ENCODE measurements around the gene GPATCH1. TPM values are rescaled to one million over a fixed set of nuclear protein-coding genes. Genes with fewer than 3 reads are reported as not detected.

Gene GPATCH1
- total and polyA plus RNA-seq, 10 of the 15 experiments (the other 5 are each of a cell fraction or from before 2014, with no cell fraction given): 4.5 to 9.6 (median 7.2) TPM

GRCh38 chr19:33085570-33086128, 4.7 kb downstream of the GPATCH1 start:
- CTCF ChIA-PET: no interaction called here
- SMC1A ChIA-PET (ENCODE audit: uncharacterized antibody, unreplicated experiment): no interaction called here
- BruUV-seq (replicated peaks): no TSS peak
- no peaks in the 10 kb centered on the region for H3K27me3 ChIP-seq (replicated peaks in 1 of 2; ENCODE audit: control insufficient read depth in 2 of 2, insufficient read depth in 2 of 2, low read length in 1 of 2)
- RAD21 ChIA-PET (ENCODE audit: unreplicated experiment): no interaction called here
- no peaks in the 10 kb centered on the region for H3K9me3 ChIP-seq (replicated peaks; ENCODE audit: control insufficient read depth, insufficient read depth, low read length)
- no peak overlapping the region for H2AFZ ChIP-seq (ENCODE audit: control insufficient read depth, low read depth, low read length)
- 93% methylated on average over 3 of the region's 3 CpGs for WGBS (ENCODE audit: insufficient coverage, insufficient replicate concordance, low lambda C conversion rate, missing lambda C conversion rate)
- H3K9ac ChIP-seq (ENCODE audit: control insufficient read depth, insufficient read depth, low read length): no peak overlapping the region
- H3K4me2 ChIP-seq (ENCODE audit: control insufficient read depth, insufficient read depth): no peak overlapping the region
- TF ChIP-seq EP300 (IDR thresholded peaks at IDR 0.05; ENCODE audit: borderline replicate concordance in 1 of 2, control insufficient read depth in 1 of 2, low read depth in 2 of 2, low read length in 2 of 2) (no peak), POU2F2 (IDR thresholded peaks at IDR 0.05; ENCODE audit: borderline replicate concordance, low read depth, low read length) (no peak), HDGF (IDR thresholded peaks at IDR 0.05) (no peak), SREBF1 (IDR thresholded peaks at IDR 0.05; ENCODE audit: low read length) (no peak), E2F8 (IDR thresholded peaks at IDR 0.05; ENCODE audit: low read depth, partially characterized antibody) (no peak), BRCA1 (IDR thresholded peaks at IDR 0.05; ENCODE audit: low read depth, low read length) (no peak), MEF2A (IDR thresholded peaks at IDR 0.05; ENCODE audit: insufficient read depth, low read depth, low read length) (no peak), SIN3A (IDR thresholded peaks at IDR 0.05; ENCODE audit: low read depth, low read length) (no peak), ZNF592 (IDR thresholded peaks at IDR 0.05) (no peak), HDAC2 (IDR thresholded peaks at IDR 0.05) (no peak), RAD51 (IDR thresholded peaks at IDR 0.05) (no peak), HDAC6 (IDR thresholded peaks at IDR 0.05; ENCODE audit: unreplicated experiment) (no peak)
- TF ChIP-seq, protein P1, sequence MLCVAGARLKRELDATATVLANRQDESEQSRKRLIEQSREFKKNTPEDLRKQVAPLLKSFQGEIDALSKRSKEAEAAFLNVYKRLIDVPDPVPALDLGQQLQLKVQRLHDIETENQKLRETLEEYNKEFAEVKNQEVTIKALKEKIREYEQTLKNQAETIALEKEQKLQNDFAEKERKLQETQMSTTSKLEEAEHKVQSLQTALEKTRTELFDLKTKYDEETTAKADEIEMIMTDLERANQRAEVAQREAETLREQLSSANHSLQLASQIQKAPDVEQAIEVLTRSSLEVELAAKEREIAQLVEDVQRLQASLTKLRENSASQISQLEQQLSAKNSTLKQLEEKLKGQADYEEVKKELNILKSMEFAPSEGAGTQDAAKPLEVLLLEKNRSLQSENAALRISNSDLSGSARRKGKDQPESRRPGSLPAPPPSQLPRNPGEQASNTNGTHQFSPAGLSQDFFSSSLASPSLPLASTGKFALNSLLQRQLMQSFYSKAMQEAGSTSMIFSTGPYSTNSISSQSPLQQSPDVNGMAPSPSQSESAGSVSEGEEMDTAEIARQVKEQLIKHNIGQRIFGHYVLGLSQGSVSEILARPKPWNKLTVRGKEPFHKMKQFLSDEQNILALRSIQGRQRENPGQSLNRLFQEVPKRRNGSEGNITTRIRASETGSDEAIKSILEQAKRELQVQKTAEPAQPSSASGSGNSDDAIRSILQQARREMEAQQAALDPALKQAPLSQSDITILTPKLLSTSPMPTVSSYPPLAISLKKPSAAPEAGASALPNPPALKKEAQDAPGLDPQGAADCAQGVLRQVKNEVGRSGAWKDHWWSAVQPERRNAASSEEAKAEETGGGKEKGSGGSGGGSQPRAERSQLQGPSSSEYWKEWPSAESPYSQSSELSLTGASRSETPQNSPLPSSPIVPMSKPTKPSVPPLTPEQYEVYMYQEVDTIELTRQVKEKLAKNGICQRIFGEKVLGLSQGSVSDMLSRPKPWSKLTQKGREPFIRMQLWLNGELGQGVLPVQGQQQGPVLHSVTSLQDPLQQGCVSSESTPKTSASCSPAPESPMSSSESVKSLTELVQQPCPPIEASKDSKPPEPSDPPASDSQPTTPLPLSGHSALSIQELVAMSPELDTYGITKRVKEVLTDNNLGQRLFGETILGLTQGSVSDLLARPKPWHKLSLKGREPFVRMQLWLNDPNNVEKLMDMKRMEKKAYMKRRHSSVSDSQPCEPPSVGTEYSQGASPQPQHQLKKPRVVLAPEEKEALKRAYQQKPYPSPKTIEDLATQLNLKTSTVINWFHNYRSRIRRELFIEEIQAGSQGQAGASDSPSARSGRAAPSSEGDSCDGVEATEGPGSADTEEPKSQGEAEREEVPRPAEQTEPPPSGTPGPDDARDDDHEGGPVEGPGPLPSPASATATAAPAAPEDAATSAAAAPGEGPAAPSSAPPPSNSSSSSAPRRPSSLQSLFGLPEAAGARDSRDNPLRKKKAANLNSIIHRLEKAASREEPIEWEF (IDR thresholded peaks at IDR 0.05; ENCODE audit: insufficient replicate concordance, low read depth, low read length): no peak
- no peak overlapping the region for H3K4me3 ChIP-seq
- no peak for FAIRE-seq
- in situ Hi-C loops (cut with MboI) (no loop called here), intact Hi-C loops (cut with micrococcal nuclease; ENCODE audit: unreplicated experiment) (no loop called here)
- H4K20me1 ChIP-seq (ENCODE audit: control insufficient read depth, insufficient read depth): no peaks in the 10 kb centered on the region
- H3K79me2 ChIP-seq (ENCODE audit: control insufficient read depth, insufficient read depth, low read length): peaks cover 13% of the 10 kb centered on the region
- POLR2A ChIA-PET: no interaction called here
- no peak for DNase-seq (ENCODE audit: low read depth, low spot score)
- no peak for ATAC-seq
- no peak overlapping the region for H3K27ac ChIP-seq (ENCODE audit: control insufficient read depth, insufficient read depth)
- H3K4me1 ChIP-seq (ENCODE audit: control insufficient read depth, insufficient read depth, low read length): peaks cover 5% of the 10 kb centered on the region
- H3K36me3 ChIP-seq (ENCODE audit: control insufficient read depth in 2 of 2, insufficient read depth in 2 of 2, low read length in 1 of 2): peaks cover 0 to 2% of the 10 kb centered on the region in 2 experiments; a peak in 2 of 4 replicates
